Tracheal epithelial cell (primary cell): ENCODE data around the gene RBX1. TPM values are rescaled to one million over a fixed set of nuclear protein-coding genes. Genes with fewer than 3 reads are reported as not detected.

Experiments used
- total RNA-seq: library from RNA; depleted of rRNA; stranded (reverse); fragments of >200 nt; gene quantifications from 2 replicates; pipeline ENCODE4 v1.2.1, GENCODE V29; 2014

The RBX1 gene
- 37.7 and 61.2 TPM in 2 replicates for total RNA-seq

GRCh38 chr22:40950962-40951794, at the start of gene RBX1:
RBX1 (plus strand) TSS chr22:40951378; CDS start chr22:40951399, 21 bp downstream.

Other genes starting within 250 kb of the RBX1 start
- 17.8 and 23.4 TPM in 2 replicates for gene SLC25A17, start 132.0 kb upstream of the RBX1 start, total RNA-seq
- 189 and 212 TPM in 2 replicates for gene ST13, start 94.7 kb upstream of the RBX1 start, total RNA-seq
- gene XPNPEP3, start 94.2 kb upstream of the RBX1 start, total RNA-seq: 4.6 and 8.1 TPM in 2 replicates
- gene DNAJB7, start 89.3 kb upstream of the RBX1 start, total RNA-seq: not detected in 2 replicates
- 24.6 and 31.8 TPM in 2 replicates for gene EP300, start 141.2 kb downstream of the RBX1 start, total RNA-seq